HG02973 (cell line): ENCODE results near the gene LTF.
"Not testable (repeated sequence)": the region's sequence is repeated elsewhere in the genome, so short reads cannot be mapped to it uniquely, and the experiment has no call there.

ENCODE experiments used
- ATAC-seq: cut with Tn5 transposase; IDR thresholded peaks from one replicate; pipeline ENCODE4 v1.9.1; 2021; ENCODE audit warnings: moderate library complexity; ENCODE audit not compliant: unreplicated experiment

Gene LTF

DNA sequence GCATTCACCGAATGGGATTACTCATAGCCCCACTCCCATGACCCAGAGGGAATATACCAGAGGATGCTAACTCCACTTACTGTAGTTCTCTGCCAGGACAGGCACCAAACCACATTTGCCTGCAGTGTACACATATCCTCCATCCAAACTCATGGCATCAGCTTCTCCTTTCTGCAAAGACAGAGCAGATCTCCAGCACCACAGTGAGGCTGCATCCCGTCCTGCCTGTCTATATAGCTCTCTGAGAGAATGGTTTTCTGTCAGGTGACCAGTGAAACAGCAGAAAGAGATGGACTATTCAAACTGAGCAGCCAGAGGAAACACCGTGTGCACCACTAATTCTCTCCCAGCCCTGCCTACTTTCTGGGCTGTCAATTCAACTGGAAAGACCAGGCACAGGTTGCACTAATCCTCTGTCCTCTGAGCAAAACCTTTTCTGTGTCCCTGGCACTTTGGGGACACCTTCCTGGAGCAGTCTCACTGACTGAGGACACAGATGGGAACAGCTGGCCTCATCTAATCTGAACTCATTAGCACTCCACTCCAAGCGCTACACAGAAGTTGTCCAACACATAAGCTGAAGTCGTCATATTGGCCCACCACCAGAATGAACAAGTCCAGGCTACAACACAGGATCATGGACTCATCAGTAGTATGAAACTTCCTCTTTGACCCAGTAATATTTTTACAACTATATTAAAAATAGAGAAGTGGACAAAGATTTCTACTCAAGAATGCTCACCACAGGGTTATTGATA, 17.3 kb downstream of the LTF start:
- ATAC-seq: no peak

DNA sequence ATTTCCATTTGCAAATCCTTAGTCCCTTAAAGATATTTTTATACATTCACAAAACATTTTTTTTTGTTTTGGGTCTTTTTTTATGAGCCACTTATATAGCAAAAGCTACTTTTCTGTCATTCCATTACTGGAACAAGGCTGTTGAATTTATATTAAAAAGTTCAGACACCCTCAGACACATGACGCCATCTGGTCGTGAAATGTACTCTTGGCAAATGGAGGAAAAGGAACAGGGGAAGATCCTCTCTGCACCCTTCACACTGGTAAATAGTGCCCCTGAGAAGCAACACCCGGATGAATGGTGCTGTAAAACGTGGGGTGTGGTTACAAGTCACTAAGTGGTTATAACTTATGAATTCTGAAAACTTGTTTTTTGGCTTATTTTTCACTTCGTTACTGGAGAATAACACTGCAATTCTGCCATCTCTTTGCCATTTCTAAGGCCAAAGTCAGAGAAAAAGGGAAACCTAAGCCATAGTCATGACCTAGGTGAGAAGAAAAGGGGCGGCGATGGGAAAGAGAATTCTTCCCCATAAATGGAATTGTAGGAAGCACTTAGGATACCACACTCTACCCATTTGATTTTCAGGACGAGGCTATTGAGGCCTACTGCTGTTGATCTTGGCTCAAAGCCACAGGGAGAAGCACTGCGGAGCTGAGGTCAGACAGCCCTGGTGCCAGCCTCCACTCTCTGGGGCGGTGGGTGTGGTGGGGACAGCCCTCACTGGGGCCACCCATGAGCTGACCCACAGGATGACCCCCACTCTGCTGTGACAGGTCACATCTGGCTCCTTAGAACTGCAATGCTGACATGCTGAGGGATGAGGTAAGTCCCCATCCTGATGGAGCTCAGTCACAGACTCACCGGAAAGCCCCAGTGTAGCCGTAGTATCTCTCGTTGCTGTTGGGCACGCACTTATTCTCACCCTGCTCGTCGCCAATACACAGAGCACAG, 21.9 kb downstream of the LTF start:
- ATAC-seq: no peak

DNA sequence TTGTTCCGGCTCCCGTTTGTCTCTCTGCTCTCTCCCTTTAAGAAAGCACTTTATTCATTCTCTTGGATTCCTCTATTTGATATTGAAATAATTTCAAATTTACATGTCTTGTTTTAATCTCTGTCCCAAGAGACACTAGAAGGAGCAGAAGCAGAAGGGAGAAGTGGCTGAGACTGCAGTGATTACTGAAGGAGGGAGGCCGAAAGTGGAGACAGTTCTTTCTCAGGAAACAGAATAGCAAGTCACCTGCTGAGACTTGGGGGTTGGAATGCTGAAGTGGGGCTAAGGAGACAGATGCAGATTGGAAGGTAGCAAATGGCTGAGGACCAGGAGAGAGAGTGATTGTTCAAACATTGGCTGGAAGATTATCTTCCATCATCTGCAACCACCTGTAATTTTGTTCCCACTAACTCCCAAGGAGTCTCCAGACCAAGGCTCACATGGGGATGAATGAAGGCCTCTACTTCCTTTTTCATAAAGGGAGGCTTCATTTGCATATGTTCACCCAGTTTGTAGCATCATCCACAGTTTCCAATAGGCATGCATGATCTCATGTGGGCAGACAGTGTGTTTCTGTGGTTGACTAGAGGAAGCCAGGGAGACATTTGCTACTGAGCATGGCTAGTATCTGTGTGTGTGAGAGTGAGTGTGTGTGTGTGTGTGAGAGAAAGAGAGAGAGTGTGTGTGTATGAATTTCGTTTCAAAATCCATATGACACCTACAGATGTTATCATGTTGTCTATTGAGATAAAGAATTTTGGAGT, 24.0 kb downstream of the LTF start:
- peak; percentile 76 for ATAC-seq

DNA sequence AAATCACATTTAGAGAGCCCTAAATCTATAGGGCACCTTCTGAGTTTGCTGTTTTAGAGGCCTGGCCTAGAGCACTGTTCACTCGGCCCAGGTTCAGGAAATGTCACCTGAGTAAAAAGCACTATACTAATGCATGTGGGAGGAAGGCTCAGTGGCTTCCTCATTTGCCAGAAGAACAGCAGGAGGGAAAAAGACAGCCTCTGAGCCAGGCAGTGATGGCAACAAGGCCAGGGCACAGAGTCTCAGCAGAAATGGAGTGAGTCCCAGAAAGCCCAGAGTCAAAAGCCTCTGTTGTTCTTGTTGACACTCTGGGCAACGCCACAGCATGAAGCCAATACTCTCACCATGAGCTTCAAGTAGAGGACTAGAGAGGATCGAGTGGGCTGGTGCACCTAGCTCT, 25.9 kb downstream of the LTF start:
- ATAC-seq: no peak

DNA sequence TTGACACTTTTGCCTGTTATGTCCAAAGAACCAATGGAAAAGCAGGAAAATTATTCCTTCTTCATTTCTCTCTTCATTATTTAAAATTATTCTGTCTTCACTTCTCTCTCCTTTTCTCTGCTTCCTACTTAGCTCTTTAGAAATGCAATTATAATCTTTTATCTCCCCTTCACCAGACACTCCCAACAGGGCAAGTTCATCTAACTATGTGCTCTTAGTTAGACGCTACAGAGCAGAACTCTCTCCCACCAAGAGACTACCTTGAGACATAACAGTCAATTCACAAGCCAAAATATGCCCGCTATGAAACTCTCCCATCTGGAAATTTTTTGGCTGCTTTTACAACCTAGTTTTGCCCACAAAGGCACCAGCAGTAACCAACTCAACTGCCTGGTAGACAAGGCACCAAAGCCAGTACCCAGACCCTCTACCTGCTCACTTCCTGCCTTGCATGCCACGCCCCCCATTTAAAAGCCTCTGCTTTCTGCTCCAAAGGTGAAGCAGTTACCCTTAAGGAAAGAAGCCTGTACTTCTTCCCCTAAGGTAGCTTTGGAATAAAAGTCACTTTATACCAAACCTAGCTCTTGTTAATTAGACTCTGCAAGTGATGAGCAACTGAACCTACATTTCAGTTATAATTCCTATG, 29.5 kb downstream of the LTF start:
- ATAC-seq: no peak

DNA sequence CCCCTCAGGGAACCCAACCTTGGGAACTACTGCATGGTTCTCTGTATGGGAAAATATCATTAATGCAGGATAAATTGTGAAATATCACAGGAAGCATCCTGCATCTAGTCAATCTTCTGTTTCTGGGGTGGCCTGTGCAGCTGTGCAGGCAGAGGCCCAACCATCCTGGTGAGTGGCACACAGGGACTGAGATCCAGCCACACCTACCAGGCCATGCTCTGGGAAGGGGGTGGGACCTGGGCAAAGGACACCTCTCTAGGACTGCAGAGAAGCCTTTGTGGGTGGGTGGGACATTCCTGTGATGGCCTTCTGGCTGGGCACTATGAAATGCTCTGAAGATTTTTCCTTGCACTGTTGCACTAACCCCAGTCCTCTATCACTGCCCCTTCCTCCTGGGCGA, 30.9 kb downstream of the LTF start:
- no peak for ATAC-seq

DNA sequence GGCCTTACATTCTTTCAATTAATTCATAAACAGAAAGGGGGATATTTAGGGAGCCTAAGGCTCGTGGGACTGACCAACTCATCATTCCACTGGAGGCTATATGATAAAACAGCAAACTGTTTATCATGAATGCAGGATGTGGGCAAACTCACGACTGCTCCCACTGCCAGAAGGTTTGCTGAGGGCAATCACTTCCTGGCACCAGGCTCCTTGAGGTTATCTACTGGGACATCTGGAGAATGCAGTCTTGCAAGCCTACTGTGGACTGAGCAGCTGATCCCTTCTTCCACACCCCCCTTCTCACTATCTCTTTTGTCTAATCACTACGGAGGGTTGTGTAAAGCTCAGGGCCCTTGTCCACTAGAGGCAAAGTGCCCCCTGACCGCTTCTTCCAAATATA, 31.6 kb downstream of the LTF start:
- ATAC-seq: not testable (repeated sequence)

DNA sequence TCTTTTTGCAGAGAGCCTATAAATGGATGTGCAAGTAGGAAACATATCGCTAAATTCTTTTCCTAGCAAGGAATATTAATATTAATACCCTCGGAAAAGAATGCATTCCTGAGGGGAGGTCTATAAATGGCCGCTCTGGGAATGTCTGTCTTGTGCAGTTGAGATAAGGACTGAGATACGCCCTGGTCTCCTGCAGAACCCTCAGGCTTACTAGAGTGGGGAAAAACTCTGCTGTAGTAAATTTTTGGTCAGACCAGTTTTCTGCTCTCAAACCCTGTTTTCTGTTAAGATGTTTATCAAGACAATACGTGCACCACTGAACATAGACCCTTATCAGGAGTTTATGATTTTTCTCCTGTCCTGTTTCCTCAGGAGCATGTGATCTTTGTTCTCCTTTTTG, 32.8 kb downstream of the LTF start:
- ATAC-seq: not testable (repeated sequence)

DNA sequence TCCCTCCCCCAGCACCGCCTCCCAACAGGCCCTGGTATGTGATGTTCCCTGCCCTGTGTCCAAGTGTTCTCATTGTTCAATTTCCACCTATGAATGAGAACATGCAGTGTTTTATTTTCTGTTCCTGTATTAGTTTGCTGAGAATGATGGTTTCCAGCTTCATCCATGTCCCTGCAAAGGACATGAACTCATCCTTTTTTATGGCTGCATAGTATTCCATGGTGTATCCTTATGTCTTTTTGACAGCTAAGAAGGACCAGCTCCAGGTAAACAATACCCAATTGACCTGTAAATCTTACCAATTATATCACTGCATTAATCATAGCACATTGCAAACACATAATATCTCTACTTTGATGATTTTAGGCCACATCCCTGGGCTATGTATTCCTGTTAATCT, 33.8 kb downstream of the LTF start:
- ATAC-seq: not testable (repeated sequence)

DNA sequence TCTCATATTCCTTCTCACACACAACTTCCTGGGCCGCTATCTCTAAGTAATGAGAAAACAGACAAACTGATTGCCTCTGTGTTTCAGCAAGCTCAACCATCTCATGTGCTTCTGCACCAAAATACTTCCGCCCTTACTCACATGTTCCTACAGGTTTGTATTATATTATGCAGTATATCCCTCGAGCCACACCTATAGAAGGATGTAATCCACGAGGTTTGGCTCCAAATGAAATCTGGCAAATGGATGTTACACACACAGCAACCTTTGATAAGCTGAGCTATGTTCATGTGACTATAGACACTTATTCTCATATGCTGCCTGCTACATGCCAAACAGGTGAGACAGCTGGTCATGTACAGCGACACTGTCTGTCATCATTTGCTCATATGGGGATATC, 35.0 kb downstream of the LTF start:
- no peak for ATAC-seq

DNA sequence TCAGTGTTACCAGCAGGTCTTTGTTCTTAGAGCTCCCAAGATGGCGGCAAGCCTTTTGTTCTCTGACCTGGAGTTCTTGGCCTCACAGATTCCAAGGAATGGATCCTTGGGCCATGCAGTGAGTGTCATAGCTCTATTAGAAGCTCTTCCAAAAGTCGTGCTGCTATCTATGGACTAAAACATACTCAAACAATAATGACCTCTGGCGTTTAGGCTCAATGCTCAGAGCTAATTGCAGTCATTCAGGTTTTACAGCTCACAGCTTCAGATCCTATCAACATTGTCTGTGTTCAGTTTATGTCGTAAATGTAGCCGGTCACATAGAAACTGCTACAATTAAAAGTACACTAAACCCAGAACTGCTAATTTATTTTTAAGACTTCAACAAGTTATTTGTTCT, 35.5 kb downstream of the LTF start:
- no peak for ATAC-seq

DNA sequence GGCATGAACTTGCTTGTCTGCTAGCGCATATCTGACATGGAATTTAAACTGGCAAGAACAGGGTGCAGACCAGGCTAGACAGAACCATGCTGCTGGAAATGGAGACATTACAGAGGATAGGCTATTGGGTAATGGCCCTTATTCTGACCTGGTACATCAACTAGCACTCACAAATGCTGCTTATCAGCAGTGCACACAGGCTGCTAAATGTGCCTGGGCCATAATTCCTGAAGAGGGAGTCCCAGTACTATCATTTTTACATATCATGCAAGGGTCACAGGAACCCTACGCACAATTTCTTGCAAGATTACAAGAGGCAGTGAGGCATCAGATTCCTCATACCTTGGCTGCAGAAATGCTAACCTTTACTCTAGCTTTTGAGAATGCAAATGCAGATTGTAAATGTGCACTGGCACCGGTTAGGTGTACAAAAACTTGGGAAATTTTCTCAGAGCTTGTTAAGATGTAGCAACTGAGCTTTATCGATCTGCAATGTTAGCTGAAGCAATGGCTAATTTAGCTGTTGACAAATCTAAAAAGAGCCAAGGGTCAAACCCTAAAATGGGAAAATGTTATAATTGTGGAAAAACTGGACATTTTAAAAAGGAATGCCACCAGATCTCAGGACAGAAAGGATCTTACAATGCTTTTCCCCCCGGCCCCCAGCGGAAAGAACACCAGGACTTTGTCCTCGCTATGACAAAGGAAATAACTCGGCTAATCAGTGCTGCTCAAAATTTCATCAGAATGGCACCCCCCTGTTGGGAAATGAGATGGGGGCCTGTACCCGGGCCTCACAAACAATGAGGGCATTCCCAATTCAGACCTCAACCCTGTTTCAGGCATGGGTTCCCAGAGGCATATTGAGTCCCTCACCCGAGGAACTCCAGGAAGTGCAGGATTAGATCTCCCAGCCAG, 36.5 kb downstream of the LTF start:
- ATAC-seq: no peak

DNA sequence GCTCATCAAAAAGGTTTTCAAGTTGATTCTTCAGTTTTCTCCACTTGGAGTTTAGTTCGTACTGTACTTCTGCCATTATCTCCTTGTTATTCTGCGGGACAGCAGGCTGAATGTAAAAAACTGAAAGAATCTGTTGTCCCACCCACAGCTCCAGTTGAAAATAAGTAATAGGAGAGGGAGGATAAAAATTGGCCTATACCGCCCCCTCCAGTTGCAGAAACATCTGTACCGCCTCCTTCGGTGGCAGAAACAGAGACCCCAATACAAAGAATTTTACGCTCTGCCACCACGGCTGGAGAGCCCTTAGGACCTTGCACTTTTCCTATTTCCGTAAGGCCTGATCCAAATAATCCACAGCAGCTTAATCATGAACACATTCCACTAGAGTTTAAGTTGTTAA, 37.3 kb downstream of the LTF start:
- ATAC-seq: not testable (repeated sequence)

DNA sequence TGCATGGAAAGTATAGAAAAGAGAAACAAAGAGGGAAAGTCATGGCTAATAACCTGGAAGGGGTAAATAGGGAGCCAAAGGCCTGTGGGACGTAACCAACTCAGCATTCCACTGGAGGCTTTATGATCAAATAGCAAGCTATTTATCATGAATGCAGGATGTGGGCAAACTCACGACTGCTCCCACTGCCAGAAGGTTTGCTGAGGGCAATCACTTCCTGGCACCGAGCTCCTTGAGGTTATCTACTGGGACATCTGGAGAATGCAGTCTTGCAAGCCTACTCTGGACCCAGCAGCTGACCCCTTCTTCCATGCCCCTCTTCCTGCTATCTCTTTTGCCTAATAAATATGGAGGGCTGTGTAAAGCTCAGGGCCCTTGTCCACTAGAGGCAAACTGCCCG, 38.2 kb downstream of the LTF start:
- ATAC-seq: not testable (repeated sequence)

DNA sequence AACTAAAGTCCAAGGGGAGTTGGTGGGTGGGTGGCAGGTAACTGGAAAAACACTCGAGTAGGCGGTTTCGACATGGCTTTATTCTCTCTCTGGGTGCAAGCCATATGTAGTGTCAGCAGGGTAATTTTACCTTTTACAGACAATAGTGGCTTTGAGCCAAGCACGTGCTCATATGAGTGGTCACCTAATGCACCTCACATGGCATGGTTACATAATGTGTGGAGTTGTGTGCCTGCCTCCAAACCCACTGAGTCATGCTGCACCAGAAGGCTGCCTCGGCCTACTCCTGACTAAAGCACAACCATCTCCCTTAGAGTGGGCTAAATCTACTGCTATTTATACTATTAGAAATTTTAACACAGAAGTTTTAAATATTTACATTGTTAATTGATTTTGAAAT, 41.1 kb downstream of the LTF start:
- ATAC-seq: no peak

DNA sequence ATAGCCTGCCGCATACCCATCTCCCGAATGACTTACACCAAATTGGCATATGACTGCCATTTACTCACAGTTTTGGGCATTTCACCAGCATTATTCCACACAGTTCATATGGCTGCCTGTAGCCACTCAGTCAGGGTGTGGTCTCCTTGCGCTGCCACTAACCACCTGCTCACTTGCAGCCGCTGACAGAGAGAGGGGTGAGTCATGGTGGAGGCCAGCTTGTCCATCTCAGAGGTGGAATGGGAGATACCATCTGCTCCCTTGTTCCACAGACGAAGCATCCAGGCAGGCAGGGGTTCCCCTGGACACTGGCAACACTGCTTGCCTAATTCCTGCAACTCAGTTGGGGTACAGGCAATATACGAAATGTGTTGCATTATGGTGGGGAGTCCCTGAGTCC, 42.1 kb downstream of the LTF start:
- ATAC-seq: no peak

DNA sequence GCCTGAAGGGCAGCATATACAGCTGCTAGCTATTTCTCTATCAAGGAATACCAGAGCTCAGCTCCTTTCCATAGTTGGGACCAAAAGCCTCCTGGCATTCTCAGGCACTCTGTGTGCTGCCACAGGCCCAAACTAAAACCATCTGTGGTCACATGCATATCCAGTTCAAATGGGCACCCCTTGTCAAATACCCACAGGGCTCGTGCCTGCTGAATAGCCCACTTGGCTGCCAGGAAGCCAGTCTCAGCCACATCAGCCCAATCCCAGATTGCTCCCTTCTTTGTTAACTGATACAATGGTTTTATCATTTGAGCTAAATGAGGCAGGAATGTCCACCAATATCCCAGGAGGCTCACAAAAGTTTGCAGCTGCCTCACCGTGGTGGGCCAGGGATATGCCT, 43.8 kb downstream of the LTF start:
- ATAC-seq: no peak

DNA sequence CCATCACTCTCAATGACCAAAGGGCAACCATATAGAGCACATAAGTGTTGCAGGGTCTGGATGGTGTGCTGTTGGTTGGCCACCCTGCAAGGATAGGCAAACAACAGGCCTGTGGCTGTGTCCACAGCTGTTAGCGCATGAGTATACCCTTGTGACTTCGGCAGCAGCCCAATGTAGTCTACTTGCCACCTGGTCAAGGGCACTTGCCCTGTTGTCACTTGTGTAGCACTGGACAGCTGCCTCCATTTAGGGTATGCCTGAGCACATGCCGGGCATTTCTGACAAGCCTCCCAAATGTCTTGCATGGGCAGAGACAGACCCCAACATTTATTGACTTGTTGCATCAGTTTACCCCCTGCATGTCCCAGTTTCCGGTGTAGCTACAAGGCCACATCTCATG, 44.9 kb downstream of the LTF start:
- ATAC-seq: no peak

DNA sequence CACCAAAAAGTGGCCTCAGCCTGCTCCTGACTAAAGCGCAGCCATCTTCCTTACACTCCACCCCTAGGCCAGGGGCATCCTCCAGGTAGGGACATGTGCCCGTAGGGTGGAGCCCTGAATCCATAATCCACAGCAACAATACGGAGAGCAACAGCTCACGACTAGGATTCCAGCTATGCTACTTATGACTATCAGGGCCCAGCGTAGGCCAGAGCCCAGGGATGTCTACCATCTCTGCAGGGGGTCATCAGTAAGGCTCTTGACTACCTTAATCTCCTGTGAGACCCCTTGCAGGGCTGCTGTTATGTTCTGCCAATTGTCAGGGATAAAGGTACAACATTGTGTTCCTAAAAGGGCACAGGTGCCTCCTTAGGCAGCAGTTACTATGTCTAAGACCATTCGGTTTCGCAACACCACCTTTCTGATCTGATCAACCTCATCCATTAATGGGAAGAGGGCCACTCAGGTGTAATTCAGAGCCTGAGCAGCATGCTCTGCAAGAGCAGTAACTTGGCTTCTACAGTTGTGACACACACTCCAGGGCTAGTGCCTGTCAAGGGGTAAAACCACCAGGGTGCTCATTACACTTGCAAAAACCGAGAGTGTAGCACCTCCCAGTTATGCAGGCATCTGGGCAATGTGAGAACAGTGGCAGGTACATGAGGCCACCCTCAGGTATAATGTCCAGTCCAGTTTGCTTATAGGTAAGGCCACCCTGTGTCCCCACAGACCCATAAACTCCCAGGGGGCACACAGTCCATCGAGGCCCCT, 46.7 kb downstream of the LTF start:
- no peak for ATAC-seq
